Measurements from ENCODE around the gene ADGRE3. TPM values are rescaled to one million over a fixed set of nuclear protein-coding genes. Genes with fewer than 3 reads are reported as not detected.

ADGRE3 gene
- total and polyA plus RNA-seq, 2 of the 8 experiments (the other 6 are each of a cell fraction or from before 2014, with no cell fraction given), result not detected

- H3K27me3 ChIP-seq (replicated peaks in 1 of 4; ENCODE audit: control insufficient read depth in 3 of 4, extremely low read depth in 1 of 4, insufficient read depth in 3 of 4, low read length in 3 of 4), result no peaks in the 10 kb centered on the region
- no peak overlapping the region for H2AFZ ChIP-seq (ENCODE audit: low read length)
- CTCF ChIA-PET (ENCODE audit: partially characterized antibody), result interaction anchor here (0.8 kb wide), 1 partner anchor 127 kb away, joined by 3 read pairs; no protein-coding TSS in a partner anchor
- POLR2A ChIA-PET (ENCODE audit: partially characterized antibody), result no interaction called here
- H3K9me3 ChIP-seq (ENCODE audit: insufficient read depth in 2 of 2, low read depth in 1 of 2, low read length in 1 of 2), result no peaks in the 10 kb centered on the region
- no peak overlapping the region for H2BK120ac ChIP-seq (replicated peaks; ENCODE audit: low read depth, low read length)
- FAIRE-seq, result no peak
- H3K14ac ChIP-seq (ENCODE audit: insufficient read length), result no peak overlapping the region
- H2BK20ac ChIP-seq (ENCODE audit: low read length), result no peak overlapping the region
- no peaks in the 10 kb centered on the region; the same call in 1 of the 2 replicates for H3K23me2 ChIP-seq (ENCODE audit: low read depth, low read length)
- no peak for DNase-seq (ENCODE audit: low read depth in 1 of 2, low spot score in 2 of 2)
- no peak overlapping the region for H3K4ac ChIP-seq (replicated peaks; ENCODE audit: insufficient read length, low read depth, low read length)
- no peak overlapping the region for H2BK12ac ChIP-seq (ENCODE audit: low read depth, low read length)
- H3K79me2 ChIP-seq (ENCODE audit: control insufficient read depth in 1 of 2, insufficient read depth in 2 of 2, low read length in 2 of 2), result no peaks in the 10 kb centered on the region; a peak in 1 of 4 replicates
- H2AK5ac ChIP-seq (ENCODE audit: low read depth, low read length), result no peak overlapping the region
- no peak overlapping the region for H2BK15ac ChIP-seq (ENCODE audit: low read length)
- H3K23ac ChIP-seq (ENCODE audit: insufficient read length), result no peak overlapping the region
- H3K79me1 ChIP-seq (ENCODE audit: low read depth, low read length), result no peaks in the 10 kb centered on the region; the same call in 1 of the 2 replicates
- H3K9ac ChIP-seq (replicated peaks in 1 of 4; ENCODE audit: extremely low read depth in 1 of 4, low read depth in 3 of 4, low read length in 3 of 4), result no peak overlapping the region
- H2BK5ac ChIP-seq (ENCODE audit: low read depth, low read length), result no peak overlapping the region
- H3K36me3 ChIP-seq (ENCODE audit: control insufficient read depth in 2 of 4, insufficient read depth in 4 of 4, low read length in 3 of 4), result peaks cover 0 to 9% (median 5%) of the 10 kb centered on the region in 4 experiments; a peak in 5 of 8 replicates
- H4K20me1 ChIP-seq (replicated peaks in 1 of 2; ENCODE audit: control insufficient read depth in 1 of 2, insufficient read depth in 2 of 2, low read length in 2 of 2), result peaks cover 0 to 1% of the 10 kb centered on the region in 2 experiments
- no peak overlapping the region for H3K4me2 ChIP-seq (ENCODE audit: insufficient read depth in 1 of 2, low read depth in 2 of 2, low read length in 2 of 2)
- no peak overlapping the region for H3K18ac ChIP-seq (ENCODE audit: extremely low read depth, low read length)
- H4K91ac ChIP-seq (replicated peaks; ENCODE audit: insufficient read length, low read length), result no peak overlapping the region
- H3K27ac ChIP-seq (ENCODE audit: low read depth, low read length), result no peak overlapping the region
- H4K5ac ChIP-seq (ENCODE audit: insufficient read length, low read depth, low read length), result no peak overlapping the region
- H4K8ac ChIP-seq (ENCODE audit: extremely low read depth, insufficient read depth, low read length), result no peak overlapping the region
- no peaks in the 10 kb centered on the region for H3K4me1 ChIP-seq (replicated peaks in 1 of 4; ENCODE audit: control insufficient read depth in 3 of 4, insufficient read depth in 4 of 4, low read length in 3 of 4)
- 88% methylated on average over 5 of the region's 5 CpGs; no CpG with 5 or more reads in 1 of the 2 experiments for WGBS, 2 experiments (ENCODE audit: extremely low coverage in 1 of 2, insufficient coverage in 1 of 2, insufficient read length in 1 of 2, insufficient replicate concordance in 2 of 2, low coverage in 1 of 2, low lambda C conversion rate in 2 of 2, missing lambda C conversion rate in 1 of 2)
- H3K4me3 ChIP-seq (ENCODE audit: extremely low read depth in 1 of 4, insufficient read depth in 2 of 4, low read depth in 3 of 4, low read length in 4 of 4), result no peak overlapping the region
- H3K56ac ChIP-seq (replicated peaks; ENCODE audit: insufficient read length, low read depth, low read length), result no peak overlapping the region
- TF ChIP-seq ATF3 (IDR thresholded peaks at IDR 0.05; ENCODE audit: insufficient read depth, low read depth, low read length) (no peak), SRF (IDR thresholded peaks at IDR 0.05; ENCODE audit: low read depth, low read length) (no peak), MAFK (IDR thresholded peaks at IDR 0.05; ENCODE audit: low read depth, low read length) (no peak), EZH2 (IDR thresholded peaks at IDR 0.05; ENCODE audit: low read depth, low read length, severe bottlenecking) (no peak), HDAC6 (IDR thresholded peaks at IDR 0.05; ENCODE audit: low read depth, low read length) (no peak), YY1 (IDR thresholded peaks at IDR 0.05; ENCODE audit: low read depth, low read length) (no peak), SP1 (IDR thresholded peaks at IDR 0.05; ENCODE audit: low read depth, low read length) (no peak), CTCF (IDR thresholded peaks at IDR 0.05; ENCODE audit: control extremely low read depth in 1 of 3, insufficient read depth in 1 of 3, low read depth in 1 of 3, low read length in 3 of 3) (no peak), ASH2L (IDR thresholded peaks at IDR 0.05; ENCODE audit: low read length) (no peak)
These were observed 20.8 kb upstream of the ADGRE3 start for GRCh38 chr19:14695471-14695870.
